Skin epidermis (tissue), 12 donors: ENCODE measurements around the gene ZNF91.
"Not testable (repeated sequence)": the region's sequence is repeated elsewhere in the genome, so short reads cannot be mapped to it uniquely, and the experiment has no call there.

Experiments
- H3K27ac ChIP-seq, 21 experiments: fragments of 200-600 bp; sonication (generic) in 11 of 21; one replicate each; pipeline ENCODE4 v1.5.0; 2020; ENCODE audit warnings: mild to moderate bottlenecking in 3 of 21, inconsistent platforms in 2 of 21, moderate library complexity in 2 of 21
- H3K4me3 ChIP-seq, 7 experiments: fragments of 200-600 bp; sonication (generic) in 2 of 7; one replicate each; pipeline ENCODE4 v1.5.0; 2020; ENCODE audit warnings: inconsistent platforms in 2 of 7, mild to moderate bottlenecking in 2 of 7, moderate library complexity in 1 of 7

The ZNF91 gene

DNA sequence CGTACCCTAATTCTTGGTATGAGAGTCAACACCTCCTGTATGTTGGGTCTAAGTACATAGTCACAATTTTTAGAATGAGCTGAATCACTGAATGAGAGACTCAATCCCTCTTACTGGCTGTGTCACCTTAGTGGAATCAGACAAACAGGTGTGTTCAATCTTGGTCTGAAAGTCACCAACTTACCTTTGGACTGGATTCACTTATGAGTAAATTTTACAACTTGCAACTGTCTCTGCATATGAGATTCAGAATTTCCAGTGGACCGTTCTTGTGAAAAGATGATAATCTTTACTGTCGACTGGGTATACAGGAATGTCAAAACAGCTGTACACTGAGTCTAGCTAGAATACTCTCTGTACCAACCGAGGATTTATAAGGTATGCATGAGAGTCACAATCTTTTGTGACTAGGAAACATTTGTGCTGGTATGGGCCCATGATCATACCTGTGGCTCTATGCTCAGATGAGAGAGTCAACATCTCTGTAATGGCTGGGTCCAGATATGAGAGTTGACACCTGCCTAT is 5.9 kb upstream of the ZNF91 start:
- Histone ChIP-seq H3K27ac (peak overlapping the region in 2 of 21 experiments; percentile 48 to 50), H3K4me3 (no peak overlapping the region)

DNA sequence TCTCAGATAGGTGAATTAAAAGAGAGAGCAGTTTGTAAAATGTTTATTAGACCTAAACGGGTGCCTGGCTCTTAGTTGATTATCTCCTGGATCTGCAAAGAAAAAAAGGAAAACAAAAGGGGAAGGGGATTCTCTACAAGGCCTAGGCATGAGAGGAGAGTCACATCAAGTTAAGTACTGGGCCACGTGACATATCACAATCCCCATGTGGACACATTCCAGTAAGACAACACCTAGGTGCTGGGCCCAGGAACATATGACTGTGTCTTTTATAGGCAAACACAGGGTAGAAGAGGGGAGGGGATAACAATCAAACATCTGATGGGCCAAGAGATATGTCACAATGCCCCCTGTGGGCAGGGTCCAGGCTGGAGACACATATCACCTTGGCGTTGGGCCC is 4.2 kb upstream of the ZNF91 start:
- Histone ChIP-seq H3K4me3 (no peak overlapping the region), H3K27ac (no peak overlapping the region)

DNA sequence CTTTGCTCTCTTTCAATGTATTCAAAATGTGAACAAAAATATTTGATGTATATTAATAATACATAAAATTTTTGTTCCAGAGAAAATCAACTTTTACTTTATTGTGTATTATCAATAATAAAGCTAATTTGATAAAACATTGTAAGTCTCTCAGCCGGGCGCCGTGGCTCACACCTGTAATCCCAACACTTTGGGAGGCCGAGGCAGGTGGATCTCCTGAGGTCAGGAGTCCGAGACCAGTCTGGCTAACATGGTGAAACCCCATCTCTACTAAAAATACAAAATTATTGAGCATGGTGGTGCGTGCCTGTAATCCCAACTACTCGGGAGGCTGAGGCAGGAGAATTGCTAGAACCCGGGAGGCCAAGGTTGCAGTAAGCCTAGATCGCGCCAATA is 449 bp upstream of the ZNF91 start:
- H3K27ac ChIP-seq, result peak overlapping the region in 15 of 21 experiments; percentile 2 to 98 (median 94)
- H3K4me3 ChIP-seq, result peak overlapping the region in 2 of 7 experiments; percentile 75 to 82

DNA sequence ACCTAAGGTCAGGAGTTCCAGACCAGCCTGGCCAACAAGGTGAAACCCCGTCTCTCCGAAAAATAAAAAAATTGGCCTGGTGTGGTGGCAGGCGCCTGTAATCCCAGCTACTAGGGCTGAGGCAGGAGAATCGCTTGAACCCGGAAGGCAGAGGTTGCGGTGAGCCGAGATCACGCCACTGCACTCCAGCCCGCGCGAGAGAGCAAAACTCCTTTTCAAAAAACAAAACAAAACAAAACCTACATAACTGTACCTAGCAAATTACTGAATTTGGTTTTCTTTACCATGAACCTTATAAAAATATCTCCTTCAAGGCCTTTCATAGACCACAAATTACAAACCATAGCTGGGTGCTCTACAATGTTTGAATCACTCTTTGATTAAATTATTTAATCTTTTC is 760 bp downstream of the ZNF91 start:
- Histone ChIP-seq H3K27ac (peak overlapping the region; percentile 82 to 98 (median 95)), H3K4me3 (peak overlapping the region; percentile 74 to 93 (median 78))

DNA sequence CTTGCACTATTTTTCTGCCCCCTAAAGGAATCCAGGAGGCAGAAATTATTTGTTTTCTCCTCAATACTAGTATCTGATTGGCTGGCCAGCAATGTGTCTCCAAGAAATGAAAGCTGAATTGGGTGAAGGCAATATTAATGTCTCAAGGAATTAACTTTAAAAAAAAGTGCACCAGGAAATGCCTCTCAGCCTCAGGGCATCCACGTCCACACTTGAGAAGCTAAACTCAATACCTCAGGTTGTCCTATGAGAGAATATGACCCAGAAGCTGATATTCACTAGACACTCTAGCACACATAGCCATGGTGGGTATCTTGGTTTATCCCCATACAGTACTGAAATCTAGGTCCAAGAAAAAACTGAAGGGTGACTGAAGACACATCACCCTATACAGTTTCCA is 2.1 kb downstream of the ZNF91 start:
- Histone ChIP-seq H3K4me3 (no peak overlapping the region), H3K27ac (peak overlapping the region in 4 of 21 experiments; percentile 21 to 97 (median 92))

DNA sequence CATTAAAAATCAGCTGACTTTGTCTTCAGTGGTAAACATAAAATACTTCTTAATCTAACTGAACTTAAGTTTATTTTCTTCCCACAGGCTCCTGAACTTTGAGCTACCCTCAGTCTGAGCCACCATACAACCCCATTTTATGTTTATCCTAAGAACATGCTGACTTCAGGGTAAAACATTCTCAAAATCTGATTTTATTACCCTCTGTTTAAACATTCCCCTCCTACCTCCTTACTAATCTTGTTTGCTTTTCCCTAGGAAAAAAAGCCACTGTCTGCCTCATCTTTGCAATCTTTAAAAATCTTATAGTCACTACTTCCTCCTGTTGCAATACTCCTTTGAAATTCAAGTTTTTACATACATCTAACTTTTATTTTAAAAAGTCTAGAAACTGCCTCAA is 4.0 kb downstream of the ZNF91 start:
- H3K4me3 ChIP-seq, result no peak overlapping the region

GRCh38 chr19:23385404-23385803 is 9.9 kb downstream of the ZNF91 start:
- Histone ChIP-seq H3K4me3 (no peak overlapping the region), H3K27ac (no peak overlapping the region)

More for the DNA sequence above, 4.0 kb downstream of the ZNF91 start:
- H3K27ac ChIP-seq, result no peak overlapping the region

DNA sequence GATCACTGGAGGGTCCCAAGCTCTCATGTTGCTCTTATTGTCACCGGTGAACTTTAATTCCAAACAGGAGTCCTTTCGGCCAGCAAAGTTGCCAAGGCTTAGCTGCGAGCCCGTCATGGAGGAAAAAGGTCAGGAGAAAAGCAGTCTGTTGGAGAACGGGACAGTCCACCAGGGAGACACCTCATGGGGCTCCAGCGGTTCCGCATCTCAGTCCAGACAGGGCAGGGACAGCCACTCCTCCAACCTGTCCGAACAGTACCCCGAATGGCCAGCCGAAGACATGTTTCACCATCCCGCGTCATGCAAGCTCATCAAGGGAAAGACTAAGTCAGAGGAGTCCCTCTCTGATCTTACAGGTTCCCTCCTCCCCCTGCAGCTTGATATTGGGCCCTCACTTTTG is 10.4 kb downstream of the ZNF91 start:
- no peak overlapping the region for H3K4me3 ChIP-seq
- H3K27ac ChIP-seq, result no peak overlapping the region

GRCh38 chr19:23384166-23384565 is 11.1 kb downstream of the ZNF91 start:
- Histone ChIP-seq H3K4me3 (no peak overlapping the region), H3K27ac (no peak overlapping the region)

DNA sequence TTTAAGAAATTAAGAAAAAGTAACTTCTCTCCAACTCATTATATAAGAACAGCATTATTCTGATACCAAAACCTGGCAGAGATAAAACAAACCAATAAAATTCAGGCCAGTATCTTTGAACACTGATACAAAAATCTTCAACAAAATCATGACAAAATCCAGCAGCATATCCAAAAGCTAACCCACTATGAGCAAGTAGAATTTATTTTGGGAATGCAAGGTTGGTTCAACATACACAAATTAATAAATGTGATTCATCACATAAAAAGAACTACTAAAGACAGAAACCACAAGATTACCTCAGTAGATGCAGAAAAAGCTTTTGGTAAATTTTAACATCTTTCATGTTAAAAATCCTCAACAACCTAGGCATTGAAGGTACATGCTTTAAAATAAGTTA is 12.3 kb downstream of the ZNF91 start:
- H3K4me3 ChIP-seq, result no peak overlapping the region
- no peak overlapping the region for H3K27ac ChIP-seq

DNA sequence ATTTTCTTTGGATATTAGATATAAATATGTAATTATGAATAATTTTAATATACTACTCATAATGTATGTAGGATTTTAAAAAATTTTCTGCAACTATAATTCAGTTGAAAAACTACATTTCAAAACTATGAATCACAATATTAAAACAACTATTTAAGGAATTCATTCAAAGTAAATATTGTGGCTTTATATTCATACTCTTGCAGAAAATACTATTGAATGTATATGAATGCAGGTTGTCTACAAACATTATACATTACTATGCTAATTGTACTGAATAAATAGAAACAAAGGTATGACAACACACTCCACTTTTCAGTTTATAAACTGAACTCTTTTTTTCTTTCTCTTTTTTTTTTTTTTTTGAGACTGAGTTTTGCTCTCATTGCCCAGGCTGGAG is 14.2 kb downstream of the ZNF91 start:
- no peak overlapping the region for H3K27ac ChIP-seq
- H3K4me3 ChIP-seq, result no peak overlapping the region

DNA sequence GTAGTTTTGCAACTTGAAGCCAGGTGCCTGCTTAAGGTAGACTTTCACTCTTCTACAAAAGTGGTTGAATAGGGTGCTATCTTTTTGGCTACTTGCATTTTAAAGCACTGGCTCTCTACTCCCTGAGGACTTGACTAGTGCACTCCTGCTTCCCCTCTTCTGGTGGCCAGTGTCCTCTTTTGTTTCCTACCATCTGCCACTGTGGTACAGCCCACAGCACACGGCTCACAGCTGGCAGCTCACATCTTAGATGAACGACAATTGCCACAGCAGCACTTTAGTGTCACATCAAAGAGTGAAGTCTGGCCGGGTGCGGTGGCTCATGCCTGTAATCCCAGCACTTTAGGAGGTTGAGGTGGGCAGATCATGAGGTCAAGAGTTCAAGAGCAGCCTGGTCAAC is 15.6 kb downstream of the ZNF91 start:
- not testable (repeated sequence) for H3K4me3 ChIP-seq, H3K27ac ChIP-seq

DNA sequence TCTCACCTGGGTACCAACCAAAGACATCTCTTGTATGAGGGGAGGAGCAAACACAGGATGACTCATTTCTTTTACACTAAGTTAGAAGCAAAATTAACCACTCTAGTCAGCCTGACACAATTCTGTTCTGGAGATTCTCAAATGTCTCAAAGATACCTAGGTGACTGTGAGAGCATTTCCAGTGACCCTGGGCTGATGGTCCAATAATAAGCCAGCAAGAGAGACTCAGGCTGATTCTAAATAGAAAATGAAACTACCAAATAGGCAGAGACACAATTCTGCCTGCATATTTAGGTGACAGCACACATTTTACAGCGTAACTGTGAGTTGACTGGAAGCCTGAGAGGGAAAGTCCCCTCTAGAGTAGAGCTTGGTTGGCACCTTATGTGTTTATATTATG is 16.3 kb downstream of the ZNF91 start:
- Histone ChIP-seq H3K4me3 (no peak overlapping the region), H3K27ac (no peak overlapping the region)

DNA sequence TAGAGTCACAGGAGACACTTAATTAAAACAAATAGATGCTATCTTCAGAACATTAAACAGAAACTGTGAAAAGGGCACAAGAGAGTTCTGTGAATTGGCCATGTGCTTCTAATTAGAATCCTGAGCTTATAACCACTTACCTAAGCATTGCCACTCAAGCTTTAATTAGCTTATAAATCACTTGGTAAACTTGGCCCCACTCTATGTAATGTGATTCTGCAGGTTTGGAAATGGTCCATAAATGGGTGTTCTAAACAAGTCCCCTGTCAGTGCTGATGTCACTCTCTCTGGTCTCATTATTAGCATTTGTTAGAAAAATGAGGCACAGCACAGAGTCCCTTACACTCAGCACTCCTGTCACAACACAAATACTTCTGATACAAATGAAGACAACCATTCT is 18.0 kb downstream of the ZNF91 start:
- Histone ChIP-seq H3K27ac (no peak overlapping the region), H3K4me3 (no peak overlapping the region)

GRCh38 chr19:23366437-23366836 is 28.8 kb downstream of the ZNF91 start:
- H3K27ac ChIP-seq, result no peak overlapping the region
- H3K4me3 ChIP-seq, result no peak overlapping the region

DNA sequence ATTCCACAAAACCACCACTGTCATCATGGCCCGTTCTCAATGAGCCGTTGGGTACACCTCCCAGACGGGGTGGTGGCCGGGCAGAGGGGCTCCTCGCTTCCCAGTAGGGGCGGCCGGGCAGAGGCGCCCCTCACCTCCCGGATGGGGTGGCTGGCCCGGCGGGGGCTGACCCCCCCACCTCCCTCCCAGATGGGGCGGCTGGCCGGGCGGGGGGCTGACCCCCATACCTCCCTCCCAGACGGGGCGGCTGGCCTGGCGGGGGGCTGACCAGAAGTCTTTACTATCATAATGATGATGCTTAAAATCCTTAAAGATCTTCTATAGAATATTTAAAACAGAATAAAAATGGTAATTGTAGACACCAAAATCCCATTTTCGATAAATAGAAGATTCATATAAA is 29.2 kb downstream of the ZNF91 start:
- not testable (repeated sequence) for H3K27ac ChIP-seq, H3K4me3 ChIP-seq

DNA sequence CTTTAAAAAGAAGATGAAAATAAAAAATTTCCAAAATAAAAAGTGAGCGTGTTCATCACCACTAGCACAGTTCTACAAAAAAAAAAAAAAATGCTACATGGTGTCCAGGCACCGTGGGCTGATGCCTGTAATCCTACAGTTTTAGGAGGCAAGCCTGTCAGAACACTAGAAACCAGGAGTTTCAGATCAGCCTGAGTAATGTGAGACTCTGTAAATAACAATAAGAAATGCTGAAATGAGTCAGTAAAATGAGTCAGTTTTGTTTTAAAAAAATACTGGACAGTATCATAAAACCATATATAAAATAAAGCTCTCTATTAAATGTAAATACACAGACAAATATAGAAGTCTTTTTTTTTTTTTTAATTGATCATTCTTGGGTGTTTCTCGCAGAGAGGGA is 30.0 kb downstream of the ZNF91 start:
- H3K27ac ChIP-seq, result no peak overlapping the region
- H3K4me3 ChIP-seq, result no peak overlapping the region

DNA sequence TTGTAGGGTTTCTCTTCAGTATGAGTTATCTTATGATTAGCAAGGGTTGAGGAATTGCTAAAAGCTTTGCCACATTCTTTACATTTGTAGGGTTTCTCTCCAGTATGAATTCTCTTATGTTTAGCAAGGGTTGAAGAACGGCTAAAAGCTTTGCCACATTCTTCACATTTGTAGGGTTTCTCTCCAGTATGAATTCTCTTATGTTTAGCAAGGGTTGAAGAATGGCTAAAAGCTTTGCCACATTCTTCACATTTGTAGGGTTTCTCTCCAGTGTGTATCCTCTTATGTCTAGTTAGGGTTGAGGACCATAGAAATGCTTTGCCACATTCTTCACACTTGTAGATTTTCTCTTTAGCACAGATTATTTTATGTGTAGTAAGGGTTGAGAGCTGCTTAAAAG is 33.4 kb downstream of the ZNF91 start:
- H3K27ac ChIP-seq, H3K4me3 ChIP-seq: not testable (repeated sequence)

- Histone ChIP-seq H3K27ac (no peak overlapping the region), H3K4me3 (no peak overlapping the region)
Observed at GRCh38 chr19:23351806-23352205, 43.5 kb downstream of the ZNF91 start.

DNA sequence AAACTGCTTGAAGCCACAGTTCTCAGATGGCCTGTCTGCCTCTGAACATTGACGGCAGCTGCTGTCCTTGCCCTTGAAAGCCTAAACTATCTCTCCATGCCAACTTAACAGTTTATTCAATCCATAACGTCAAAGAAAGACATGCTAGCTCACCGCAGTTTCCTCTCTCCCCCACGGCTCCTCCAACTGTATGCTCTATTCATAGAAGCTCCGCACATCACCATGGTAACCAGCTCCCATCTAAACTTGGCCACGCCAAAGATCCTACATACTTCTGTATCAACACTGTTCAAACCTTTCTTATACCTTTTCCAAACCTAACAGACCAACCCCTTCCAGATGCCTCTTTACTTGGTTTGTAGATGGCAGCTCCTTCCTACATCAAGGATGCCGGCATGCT is 48.6 kb downstream of the ZNF91 start:
- H3K4me3 ChIP-seq, result no peak overlapping the region
- no peak overlapping the region for H3K27ac ChIP-seq

DNA sequence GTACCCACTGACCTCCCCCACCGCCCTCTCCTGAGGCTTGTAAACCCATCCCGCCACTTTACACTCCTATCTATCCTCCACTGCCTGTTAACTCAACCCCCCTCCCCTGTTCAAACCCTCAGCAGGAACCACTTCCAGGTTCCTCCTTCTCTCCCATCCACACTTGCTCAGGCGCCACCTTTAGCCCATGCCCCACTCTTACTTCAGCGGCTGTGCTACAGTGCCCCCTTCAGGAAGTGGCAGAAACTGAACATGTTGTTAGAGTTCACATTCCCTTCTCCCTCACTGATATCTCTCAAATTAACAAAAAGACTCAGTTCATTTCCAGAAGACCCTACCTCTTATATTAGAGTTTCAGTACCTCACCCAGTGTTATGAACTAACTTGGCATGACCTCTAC is 49.4 kb downstream of the ZNF91 start:
- Histone ChIP-seq H3K27ac (no peak overlapping the region), H3K4me3 (no peak overlapping the region)

GRCh38 chr19:23343434-23344010 is 51.7 kb downstream of the ZNF91 start:
- H3K4me3 ChIP-seq, result no peak overlapping the region

More at GRCh38 chr19:23343434-23344010, 51.7 kb downstream of the ZNF91 start:
- no peak overlapping the region for H3K27ac ChIP-seq
